Body of pancreas (tissue), 4 donors: ENCODE results near the gene BDKRB1.

ENCODE experiments used
- CTCF ChIP-seq, 7 experiments: fragments of 450-650 bp in 4 of 7; fragments of 200-600 bp in 3 of 7; sonication (generic) in 3 of 7; IDR thresholded peaks; one replicate each; pipeline ENCODE4 v1.5.1; 2016 to 2019; ENCODE audit warnings: antibody characterized with exemption in 7 of 7
- POLR2A ChIP-seq, 3 donors: fragments of 450-650 bp; IDR thresholded peaks; one replicate each; pipeline ENCODE4 v1.6.1; 2016; ENCODE audit warnings: antibody characterized with exemption in 3 of 3, mild to moderate bottlenecking in 2 of 3

GRCh38 chr14:96257056-96257455 is 1.0 kb downstream of the BDKRB1 start:
- TF ChIP-seq CTCF (IDR thresholded peaks at IDR 0.05) (no peak), POLR2A (IDR thresholded peaks at IDR 0.05) (no peak)
